Skeletal muscle satellite cell (primary cell): ENCODE measurements around the gene CAMSAP3. TPM values are rescaled to one million over a fixed set of nuclear protein-coding genes. Genes with fewer than 3 reads are reported as not detected.

ENCODE experiments used
- H3K27me3 ChIP-seq: 2 replicates; pipeline ENCODE4 v1.7.0; 2013; ENCODE audit warnings: low read length; ENCODE audit not compliant: control insufficient read depth, insufficient read depth
- H3K36me3 ChIP-seq: 2 replicates; pipeline ENCODE4 v1.7.0; 2013; ENCODE audit warnings: mild to moderate bottlenecking, control low read depth, low read length; ENCODE audit not compliant: insufficient read depth
- H3K4me1 ChIP-seq: 2 replicates; pipeline ENCODE4 v1.7.0; 2013; ENCODE audit warnings: low read length; ENCODE audit not compliant: control insufficient read depth, insufficient read depth
- H3K4me2 ChIP-seq: 2 replicates; pipeline ENCODE4 v1.7.0; 2013; ENCODE audit warnings: mild to moderate bottlenecking, low read length
- H3K4me3 ChIP-seq: 2 replicates; pipeline ENCODE4 v1.7.0; 2013; ENCODE audit warnings: low read length
- H3K9ac ChIP-seq: 2 replicates; pipeline ENCODE4 v1.7.0; 2013; ENCODE audit warnings: mild to moderate bottlenecking, low read depth, low read length, moderate library complexity
- H3K9me3 ChIP-seq: replicated peaks from 2 replicates; pipeline ENCODE4 v1.7.0; 2013; ENCODE audit warnings: mild to moderate bottlenecking, control low read depth, low read length
- total RNA-seq: library from RNA; depleted of rRNA; stranded (reverse); fragments of >200 nt; gene quantifications from 2 replicates; pipeline ENCODE4 v1.2.3, GENCODE V29; 2012; rRNA removed

CAMSAP3 gene
- not detected in 2 replicates for total RNA-seq

- Histone ChIP-seq H3K36me3 (no peaks in the 10 kb centered on the region), H3K4me2 (peak within 1 kb of the TSS; percentile 44), H3K9ac (no peak within 1 kb of the TSS), H3K4me1 (no peaks in the 10 kb centered on the region), H3K27me3 (peaks cover 43% of the 10 kb centered on the region), H3K4me3 (no peak within 1 kb of the TSS), H3K9me3 (no peaks in the 10 kb centered on the region)
These were observed at the start of gene CAMSAP3 for GRCh38 chr19:7595466-7596133. CAMSAP3 (plus strand) TSS chr19:7595863; CDS start chr19:7596003, 140 bp downstream.

- H3K4me3 ChIP-seq = no peak overlapping the region
- peaks cover 18% of the 10 kb centered on the region for H3K36me3 ChIP-seq
- no peaks in the 10 kb centered on the region for H3K27me3 ChIP-seq
These were observed 49.8 kb upstream of the CAMSAP3 start for GRCh38 chr19:7545904-7546303.

GRCh38 chr19:7547159-7547558 lies 48.5 kb upstream of the CAMSAP3 start:
- no peaks in the 10 kb centered on the region for H3K27me3 ChIP-seq
- H3K4me3 ChIP-seq = no peak overlapping the region
- H3K36me3 ChIP-seq = peaks cover 16% of the 10 kb centered on the region
- no peak overlapping the region for H3K9ac ChIP-seq
- H3K9me3 ChIP-seq = no peaks in the 10 kb centered on the region
- no peak overlapping the region for H3K4me2 ChIP-seq
- no peaks in the 10 kb centered on the region for H3K4me1 ChIP-seq

More at GRCh38 chr19:7545904-7546303, 49.8 kb upstream of the CAMSAP3 start:
- no peaks in the 10 kb centered on the region for H3K4me1 ChIP-seq
- H3K4me2 ChIP-seq = no peak overlapping the region
- no peak overlapping the region for H3K9ac ChIP-seq
- no peaks in the 10 kb centered on the region for H3K9me3 ChIP-seq

- Histone ChIP-seq H3K9ac (no peak overlapping the region), H3K4me3 (no peak overlapping the region), H3K4me1 (no peaks in the 10 kb centered on the region), H3K36me3 (peaks cover 16% of the 10 kb centered on the region), H3K4me2 (no peak overlapping the region), H3K9me3 (no peaks in the 10 kb centered on the region), H3K27me3 (no peaks in the 10 kb centered on the region)
These were observed 46.1 kb upstream of the CAMSAP3 start for GRCh38 chr19:7549429-7550148.

GRCh38 chr19:7550169-7550770 lies 45.4 kb upstream of the CAMSAP3 start:
- Histone ChIP-seq H3K36me3 (peaks cover 20% of the 10 kb centered on the region), H3K4me1 (no peaks in the 10 kb centered on the region), H3K4me3 (no peak overlapping the region), H3K27me3 (no peaks in the 10 kb centered on the region), H3K4me2 (no peak overlapping the region), H3K9ac (no peak overlapping the region), H3K9me3 (no peaks in the 10 kb centered on the region)

GRCh38 chr19:7550987-7551761 lies 44.5 kb upstream of the CAMSAP3 start:
- H3K27me3 ChIP-seq = no peaks in the 10 kb centered on the region
- no peak overlapping the region for H3K9ac ChIP-seq
- H3K4me3 ChIP-seq = no peak overlapping the region
- no peak overlapping the region for H3K4me2 ChIP-seq
- H3K4me1 ChIP-seq = no peaks in the 10 kb centered on the region
- H3K36me3 ChIP-seq = peaks cover 25% of the 10 kb centered on the region
- H3K9me3 ChIP-seq = no peaks in the 10 kb centered on the region

GRCh38 chr19:7552781-7553180 lies 42.9 kb upstream of the CAMSAP3 start:
- Histone ChIP-seq H3K36me3 (peaks cover 36% of the 10 kb centered on the region), H3K4me3 (no peak overlapping the region), H3K9ac (no peak overlapping the region), H3K9me3 (no peaks in the 10 kb centered on the region), H3K4me2 (no peak overlapping the region), H3K4me1 (no peaks in the 10 kb centered on the region), H3K27me3 (no peaks in the 10 kb centered on the region)

- no peak overlapping the region for H3K4me2 ChIP-seq
- H3K4me1 ChIP-seq = no peaks in the 10 kb centered on the region
- no peaks in the 10 kb centered on the region for H3K9me3 ChIP-seq
- H3K36me3 ChIP-seq = peaks cover 47% of the 10 kb centered on the region
- no peak overlapping the region for H3K9ac ChIP-seq
- no peak overlapping the region for H3K4me3 ChIP-seq
- H3K27me3 ChIP-seq = no peaks in the 10 kb centered on the region
These were observed 41.1 kb upstream of the CAMSAP3 start for GRCh38 chr19:7554565-7554964.

GRCh38 chr19:7554990-7555864 lies 40.4 kb upstream of the CAMSAP3 start:
- Histone ChIP-seq H3K4me2 (no peak overlapping the region), H3K4me3 (no peak overlapping the region), H3K9ac (no peak overlapping the region), H3K27me3 (no peaks in the 10 kb centered on the region), H3K36me3 (peaks cover 43% of the 10 kb centered on the region), H3K4me1 (no peaks in the 10 kb centered on the region), H3K9me3 (no peaks in the 10 kb centered on the region)

- Histone ChIP-seq H3K36me3 (peaks cover 43% of the 10 kb centered on the region), H3K9me3 (no peaks in the 10 kb centered on the region), H3K4me1 (no peaks in the 10 kb centered on the region), H3K9ac (no peak overlapping the region), H3K27me3 (no peaks in the 10 kb centered on the region), H3K4me3 (no peak overlapping the region), H3K4me2 (no peak overlapping the region)
These were observed 38.9 kb upstream of the CAMSAP3 start for GRCh38 chr19:7556696-7557315.
